Left forelimb (tissue), 1 donor: ENCODE results near the gene TUBA3C.
"Not testable (repeated sequence)": the region's sequence is repeated elsewhere in the genome, so short reads cannot be mapped to it uniquely, and the experiment has no call there.

Experiments
- DNase-seq: peaks from one replicate; pipeline ENCODE4 v3.0.0-alpha.2; 2018; ENCODE audit warnings: low spot score

The TUBA3C gene

GRCh38 chr13:19181621-19182485 lies at the start of gene TUBA3C:
Gene TUBA3C, minus strand, starts transcription at chr13:19181824. Its CDS starts 77 bp downstream, at chr13:19181747.
- no peak for DNase-seq

- not testable (repeated sequence) for DNase-seq
Measured at GRCh38 chr13:19207413-19207812, 25.8 kb upstream of the TUBA3C start.

GRCh38 chr13:19192622-19193021 lies 11.0 kb upstream of the TUBA3C start:
- DNase-seq: not testable (repeated sequence)

- DNase-seq: not testable (repeated sequence)
Measured at GRCh38 chr13:19189911-19190310, 8.3 kb upstream of the TUBA3C start.

- not testable (repeated sequence) for DNase-seq
Measured at GRCh38 chr13:19189368-19189767, 7.7 kb upstream of the TUBA3C start.

GRCh38 chr13:19185865-19186645 lies 4.4 kb upstream of the TUBA3C start:
- DNase-seq: no peak

GRCh38 chr13:19185086-19185864 lies 3.7 kb upstream of the TUBA3C start:
- no peak for DNase-seq

GRCh38 chr13:19184176-19184575 lies 2.6 kb upstream of the TUBA3C start:
- DNase-seq: no peak

GRCh38 chr13:19183676-19184075 lies 2.1 kb upstream of the TUBA3C start:
- no peak for DNase-seq

- DNase-seq: no peak
Measured at GRCh38 chr13:19182536-19182935, 912 bp upstream of the TUBA3C start.

- no peak for DNase-seq
Measured at GRCh38 chr13:19181021-19181620, 503 bp downstream of the TUBA3C start.

GRCh38 chr13:19179916-19180315 lies 1.7 kb downstream of the TUBA3C start:
- no peak for DNase-seq

- DNase-seq: no peak
Measured at GRCh38 chr13:19178901-19179593, 2.6 kb downstream of the TUBA3C start.

- not testable (repeated sequence) for DNase-seq
Measured at GRCh38 chr13:19176981-19177776, 4.4 kb downstream of the TUBA3C start.

- DNase-seq: no peak
Measured at GRCh38 chr13:19173752-19174151, 7.9 kb downstream of the TUBA3C start.

- no peak for DNase-seq
Measured at GRCh38 chr13:19172647-19173030, 9.0 kb downstream of the TUBA3C start.

- DNase-seq: no peak
Measured at GRCh38 chr13:19172007-19172646, 9.5 kb downstream of the TUBA3C start.

GRCh38 chr13:19171563-19171962 lies 10.1 kb downstream of the TUBA3C start:
- no peak for DNase-seq

GRCh38 chr13:19169991-19170390 lies 11.6 kb downstream of the TUBA3C start:
- DNase-seq: no peak

GRCh38 chr13:19169496-19169895 lies 12.1 kb downstream of the TUBA3C start:
- no peak for DNase-seq
